ENCODE data around the gene NINJ1.
"Not testable (repeated sequence)": the region's sequence is repeated elsewhere in the genome, so short reads cannot be mapped to it uniquely, and the experiment has no call there.

NINJ1 gene

DNA sequence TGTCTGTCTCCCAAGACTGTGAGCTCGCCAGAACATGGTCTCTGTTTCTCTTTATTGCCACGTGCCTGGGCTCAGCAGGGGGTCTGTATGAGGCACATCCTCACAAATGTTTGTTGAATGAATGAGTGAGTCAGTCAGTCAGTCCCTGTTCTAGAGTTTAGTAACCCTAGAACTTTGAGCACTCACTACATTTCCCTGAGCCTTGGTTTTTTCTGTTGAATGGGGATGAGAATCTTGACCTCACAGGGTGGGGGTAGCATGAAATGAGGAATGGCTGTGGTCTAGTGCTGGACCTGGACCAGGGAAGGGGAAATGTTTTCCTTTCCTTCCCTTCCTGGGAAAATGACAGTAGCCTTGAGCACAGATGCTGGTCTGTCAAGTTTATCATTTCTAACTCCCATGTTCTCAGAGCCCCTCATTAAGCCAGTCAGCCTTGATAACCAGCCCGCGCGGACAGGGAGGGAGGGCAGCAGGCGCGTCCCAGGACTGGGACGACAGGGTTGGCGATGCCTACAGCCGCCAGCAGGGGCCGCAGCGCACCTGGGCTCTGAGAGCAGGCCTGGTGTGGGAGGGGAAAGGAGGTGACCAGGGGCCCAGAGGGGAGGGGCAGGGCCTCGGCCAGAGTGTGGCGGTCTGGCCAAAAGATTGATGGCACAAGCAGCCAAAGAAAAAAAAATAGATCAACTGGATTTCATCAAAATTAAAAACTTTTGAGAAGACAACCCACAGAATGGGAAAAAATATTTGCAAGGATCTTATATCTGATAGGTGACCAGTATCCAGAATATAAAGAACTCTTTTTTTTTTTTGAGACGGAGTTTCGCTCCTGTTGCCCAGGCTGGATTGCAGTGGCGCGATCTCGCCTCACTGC is 25.8 kb upstream of the NINJ1 start:
- DNase-seq (ENCODE audit: low spot score): peak; percentile 88

DNA sequence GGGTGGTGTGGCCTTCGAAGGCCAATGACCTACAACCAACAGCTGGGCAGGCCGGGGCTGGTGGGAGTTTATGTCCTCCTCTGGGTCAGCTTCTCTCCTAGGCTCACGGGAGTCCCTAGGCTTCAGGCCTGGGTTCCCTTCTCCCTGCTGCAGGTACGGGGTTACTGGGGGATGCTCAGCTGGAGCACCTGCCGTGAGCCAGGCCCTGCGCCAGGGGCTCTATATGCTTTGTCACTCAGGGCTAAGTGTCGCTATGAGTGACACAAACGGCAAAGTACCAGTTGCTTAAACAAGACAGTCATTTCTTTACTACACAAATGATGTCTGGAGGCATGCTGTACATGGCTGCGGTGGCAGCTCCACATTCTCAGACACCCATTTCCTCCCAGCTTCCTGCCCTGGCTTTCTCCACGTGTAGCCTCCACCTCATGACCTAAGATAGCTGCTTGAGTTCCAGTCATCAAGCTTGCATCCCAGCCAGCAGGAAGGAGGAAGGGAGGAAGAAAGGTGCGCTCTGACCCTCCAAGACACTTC is 22.5 kb upstream of the NINJ1 start:
- DNase-seq (ENCODE audit: low spot score): no peak

DNA sequence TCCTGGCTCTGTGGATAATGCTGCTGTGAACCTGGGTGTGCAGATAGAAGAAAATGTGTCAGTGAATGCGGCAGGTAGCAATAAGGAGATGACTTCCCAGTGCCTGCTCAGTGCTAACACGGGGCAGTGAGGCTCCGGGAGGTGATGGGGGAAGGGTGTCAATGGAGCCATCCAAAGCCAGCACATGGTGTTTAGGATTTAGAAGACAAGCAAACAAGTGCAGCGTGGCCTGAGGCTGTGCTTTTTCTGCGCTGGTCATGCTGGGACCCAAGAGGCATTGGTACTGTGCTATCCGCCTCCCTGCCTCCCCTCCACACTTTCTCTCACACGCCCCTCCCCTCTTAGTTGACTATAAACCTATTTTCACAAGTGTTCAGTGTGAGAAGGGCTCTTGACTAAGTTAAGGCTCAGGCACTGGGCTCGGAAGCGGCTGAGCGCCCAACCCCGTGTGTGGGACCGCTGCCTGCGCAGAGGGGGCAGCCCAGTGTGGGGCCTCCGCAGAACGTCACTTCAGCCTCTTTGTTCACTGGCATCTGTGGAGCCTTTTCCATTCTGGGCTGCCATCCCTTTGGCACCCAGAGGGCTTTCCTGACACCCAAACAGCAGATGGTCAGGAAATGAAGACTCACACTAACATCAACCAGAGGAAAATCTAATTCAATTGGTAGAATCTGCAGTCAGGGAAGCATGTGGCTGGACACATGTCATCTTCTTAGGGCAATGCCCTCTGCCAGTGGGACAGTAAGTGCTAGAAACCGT is 21.8 kb upstream of the NINJ1 start:
- peak; percentile 86 for DNase-seq (ENCODE audit: low spot score)

DNA sequence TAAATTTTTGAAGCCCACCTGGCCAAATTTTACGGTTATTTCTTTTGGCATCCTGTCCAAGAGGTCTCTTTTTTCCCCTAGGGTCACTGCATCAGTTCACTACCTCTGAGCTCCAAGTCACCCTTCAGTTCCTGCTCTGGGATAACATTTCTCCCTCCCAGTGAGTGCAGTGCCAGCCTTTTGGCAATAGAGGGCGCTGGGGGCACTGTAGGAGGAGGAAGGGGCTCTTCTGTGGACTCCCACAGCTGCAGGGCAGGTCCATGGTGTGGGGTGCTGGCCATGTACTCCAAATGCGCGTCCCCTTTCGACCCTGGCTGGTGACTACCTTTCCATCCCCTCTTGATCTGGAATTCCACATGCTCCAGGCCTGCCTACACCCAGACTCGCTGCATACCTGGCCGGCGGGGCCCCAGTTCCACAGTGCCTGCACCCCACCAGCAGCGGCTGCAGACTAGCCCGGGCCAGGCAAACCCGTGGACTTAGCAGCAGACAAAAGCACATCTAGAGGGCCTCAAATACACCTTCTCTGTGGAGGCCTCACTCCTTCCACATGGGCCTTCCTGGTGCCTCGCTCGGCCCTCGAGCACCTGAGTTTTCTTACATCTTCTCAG is 20.3 kb upstream of the NINJ1 start:
- DNase-seq (ENCODE audit: low spot score): no peak

DNA sequence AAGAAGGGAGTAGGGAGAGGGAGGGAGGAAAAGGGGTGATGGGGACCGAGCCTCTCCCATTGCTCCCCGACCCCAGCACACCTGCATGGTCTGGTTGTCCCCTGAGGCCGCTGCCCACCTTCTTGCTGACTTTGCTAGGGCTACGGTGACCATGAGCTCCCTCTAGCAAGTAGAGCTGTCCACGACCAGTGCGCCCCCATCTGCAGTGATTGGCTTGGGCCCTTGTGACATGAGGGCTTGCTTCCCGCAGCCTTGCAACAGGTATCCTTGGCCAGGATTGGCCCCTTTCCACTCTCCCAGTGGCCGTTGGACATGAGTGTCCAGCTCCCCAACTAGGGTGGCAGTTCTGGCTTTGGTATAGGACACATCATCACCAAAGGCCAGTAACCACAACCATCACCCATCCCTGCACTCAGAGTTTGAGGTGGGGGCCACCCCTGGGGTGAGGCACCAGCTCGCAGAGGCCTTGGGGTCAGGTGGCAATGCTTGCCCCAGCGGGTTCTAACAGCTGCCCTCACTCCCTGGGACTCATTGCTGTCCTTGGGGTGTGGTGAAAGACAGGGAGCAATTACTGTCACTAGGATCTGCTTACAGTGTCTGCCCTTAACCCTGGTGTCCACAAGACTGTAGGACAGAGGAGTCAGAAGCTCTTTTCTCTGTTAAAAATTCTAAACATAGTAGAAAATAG is 17.2 kb upstream of the NINJ1 start:
- DNase-seq (ENCODE audit: low spot score): no peak

DNA sequence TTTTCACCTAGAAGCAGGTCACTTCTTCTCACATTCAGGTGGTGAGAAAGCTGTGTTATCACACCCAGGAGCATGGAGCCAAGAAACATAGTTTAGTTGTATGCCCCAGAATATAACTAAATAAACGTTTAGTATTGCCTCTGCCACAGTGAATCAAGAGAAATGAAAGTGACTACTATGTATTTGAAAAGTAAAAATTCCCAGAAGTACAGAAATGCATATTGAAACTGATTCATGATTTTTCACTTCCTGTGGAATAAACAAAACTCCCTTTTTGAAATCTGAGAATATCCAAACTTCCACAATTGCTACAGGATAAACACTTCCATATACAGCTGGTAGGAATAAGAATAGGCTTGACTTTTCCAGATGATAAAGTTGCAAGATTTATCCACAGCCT is 15.3 kb upstream of the NINJ1 start:
- DNase-seq (ENCODE audit: low spot score): no peak

DNA sequence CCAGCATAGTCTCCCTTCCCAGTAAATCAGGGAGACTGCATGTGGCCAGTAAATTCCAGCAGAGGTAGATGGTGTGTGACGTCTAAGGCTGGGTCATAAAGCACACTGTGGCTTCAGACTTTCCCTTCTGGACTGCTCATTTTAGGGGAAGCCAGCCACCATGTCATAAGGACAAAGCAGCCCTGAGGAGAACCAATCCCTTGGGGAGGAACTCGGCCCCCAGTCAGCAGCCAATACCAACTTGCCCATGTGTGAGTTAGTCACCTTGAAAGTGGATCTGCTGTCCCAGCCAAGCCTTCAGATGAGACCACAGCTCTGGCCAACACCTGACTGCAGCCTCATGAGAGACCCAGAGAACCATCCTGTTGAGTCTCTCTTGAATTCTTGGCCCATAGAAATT is 14.7 kb upstream of the NINJ1 start:
- no peak for DNase-seq (ENCODE audit: low spot score)

DNA sequence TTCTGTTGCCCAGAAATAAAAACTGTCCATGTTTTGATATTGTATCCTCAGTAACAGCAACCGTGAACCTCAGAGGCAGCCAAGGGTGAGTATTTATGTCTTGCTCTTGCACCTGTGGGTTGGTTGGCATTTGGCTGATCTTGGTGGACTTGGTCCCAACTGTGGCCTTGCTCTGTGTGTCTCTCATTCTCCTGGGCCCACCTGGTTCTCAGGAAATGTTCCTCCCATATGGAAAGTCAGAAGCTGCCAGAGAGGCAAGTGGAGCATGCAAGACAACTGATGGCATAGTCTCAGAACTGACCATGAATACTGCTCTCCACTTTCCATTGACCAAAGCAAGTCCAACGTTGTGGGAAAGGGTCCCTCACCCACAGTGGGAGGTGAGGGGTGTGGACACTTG is 13.6 kb upstream of the NINJ1 start:
- no peak for DNase-seq (ENCODE audit: low spot score)

DNA sequence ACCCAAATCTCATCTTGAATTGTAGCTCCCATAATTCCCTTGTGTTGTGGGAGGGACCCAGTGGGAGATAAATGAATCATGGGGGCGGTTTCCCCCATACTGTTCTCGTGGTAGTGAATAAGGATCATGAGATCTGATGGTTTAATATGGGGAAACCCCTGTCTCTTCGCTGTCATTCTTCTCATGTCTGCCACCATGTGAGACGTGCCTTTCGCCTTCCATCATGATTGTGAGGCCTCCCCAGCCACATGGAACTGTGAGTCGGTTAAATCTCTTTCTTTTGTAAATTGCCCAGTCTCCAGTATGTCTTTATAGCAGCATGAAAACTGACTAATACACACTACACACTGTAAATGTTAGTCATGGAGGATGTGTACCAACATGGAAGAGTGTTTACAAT is 12.6 kb upstream of the NINJ1 start:
- not testable (repeated sequence) for DNase-seq (ENCODE audit: low spot score)

DNA sequence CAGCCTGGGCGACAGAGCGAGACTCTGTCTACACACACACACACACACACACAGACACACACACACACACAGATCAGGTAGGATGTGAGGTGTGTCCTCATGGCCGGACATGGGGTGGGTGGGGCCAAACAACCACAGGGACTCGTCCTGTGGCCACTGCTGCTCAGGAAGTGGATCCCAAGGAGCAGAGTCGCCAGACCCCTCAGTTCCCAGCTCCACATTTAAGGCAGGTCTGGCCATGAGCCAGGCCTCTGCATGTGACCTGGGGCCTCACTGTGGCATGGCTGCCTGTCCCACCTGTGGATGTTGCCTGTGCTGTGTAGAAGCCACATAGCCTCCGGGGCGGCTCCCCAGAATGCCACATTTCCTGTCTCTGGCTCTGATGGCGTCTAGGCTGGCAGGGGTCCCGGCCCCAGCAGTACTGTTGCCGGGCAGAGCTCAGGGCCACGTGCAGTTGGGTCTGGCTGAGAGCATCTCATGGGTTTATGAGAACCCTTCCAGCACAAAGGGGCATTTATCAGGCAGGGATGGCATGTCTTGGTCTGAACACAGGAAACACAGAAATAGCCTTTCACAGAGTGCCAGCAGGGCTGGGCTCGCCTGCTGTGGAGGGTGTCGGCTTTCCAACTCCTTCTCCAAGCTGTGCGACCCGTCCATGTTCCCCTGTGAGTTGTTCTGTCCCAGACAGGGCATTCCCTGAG is 9.9 kb upstream of the NINJ1 start:
- DNase-seq (ENCODE audit: low spot score): peak; percentile 97

DNA sequence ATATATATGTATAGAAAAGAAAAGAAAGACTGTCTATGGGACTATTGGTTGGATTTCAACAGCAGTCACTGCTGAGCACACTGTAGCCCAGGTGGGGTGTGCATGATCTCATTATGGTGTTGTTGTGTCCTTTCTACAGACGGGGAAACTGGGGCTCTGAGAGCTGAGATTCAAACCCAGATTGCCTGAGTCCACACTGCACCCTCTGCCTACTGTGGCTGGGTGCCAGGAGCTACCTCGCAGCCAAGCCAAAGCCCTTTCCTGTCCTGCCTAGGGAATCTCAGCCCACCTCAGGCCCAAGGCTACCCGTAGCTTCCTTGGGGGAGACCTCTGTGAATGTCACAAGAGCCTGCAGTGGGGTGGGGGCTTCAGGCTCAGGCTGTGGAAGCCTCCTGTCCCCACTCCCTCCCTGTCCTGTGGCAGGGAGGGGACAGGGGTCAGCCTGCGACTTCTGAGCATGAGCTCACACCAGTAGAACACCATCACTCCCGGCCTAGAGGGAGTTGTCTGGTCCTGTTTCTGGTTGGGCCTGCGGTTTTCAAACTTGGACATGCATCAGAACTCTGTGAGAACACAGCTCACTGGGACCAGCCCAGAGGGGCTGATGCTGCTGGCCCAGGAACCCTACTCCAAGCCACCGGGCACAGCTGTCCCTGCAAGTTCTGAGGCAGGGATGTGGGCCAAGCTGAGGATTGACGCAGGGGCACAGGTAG is 7.9 kb upstream of the NINJ1 start:
- no peak for DNase-seq (ENCODE audit: low spot score)

DNA sequence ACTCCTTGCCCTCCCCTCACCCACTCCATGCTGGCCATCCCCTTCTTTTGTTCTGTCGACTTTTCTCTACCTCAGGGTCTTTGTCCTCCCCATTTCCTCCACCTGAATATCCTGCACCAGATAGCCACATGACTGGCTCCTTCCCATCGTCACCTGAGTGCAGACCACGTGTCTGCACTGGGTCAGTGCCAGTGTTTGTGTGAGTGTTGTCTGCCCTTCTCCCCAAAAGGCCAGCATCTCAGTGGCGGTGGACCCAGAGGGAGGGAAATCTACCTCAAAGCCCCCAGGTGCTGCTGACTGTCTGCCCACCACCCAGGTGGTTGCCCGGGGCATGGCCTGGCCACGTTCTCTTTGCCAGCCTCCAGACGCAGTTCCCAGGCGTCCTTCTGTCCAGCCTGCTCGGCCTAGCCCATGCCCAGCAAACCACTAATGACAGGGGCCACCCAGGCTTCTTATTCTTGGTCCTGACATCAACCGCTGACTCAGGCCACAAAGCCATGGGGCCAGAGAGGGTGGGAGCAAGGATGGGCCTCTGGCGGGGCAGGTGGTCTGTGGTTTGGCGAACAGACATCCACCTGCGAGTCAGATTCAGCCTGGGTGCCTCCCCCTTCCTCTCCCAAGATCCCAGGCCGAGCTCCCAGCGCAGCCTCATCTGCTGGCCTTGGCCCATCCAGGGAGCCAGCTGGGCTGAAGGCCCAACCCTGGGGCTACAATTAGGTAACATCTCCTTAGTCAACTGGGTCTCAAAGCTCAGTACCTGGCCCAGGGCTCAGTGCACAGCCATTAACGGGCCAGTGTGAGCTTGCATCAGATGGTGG is 5.5 kb upstream of the NINJ1 start:
- DNase-seq (ENCODE audit: low spot score): no peak

DNA sequence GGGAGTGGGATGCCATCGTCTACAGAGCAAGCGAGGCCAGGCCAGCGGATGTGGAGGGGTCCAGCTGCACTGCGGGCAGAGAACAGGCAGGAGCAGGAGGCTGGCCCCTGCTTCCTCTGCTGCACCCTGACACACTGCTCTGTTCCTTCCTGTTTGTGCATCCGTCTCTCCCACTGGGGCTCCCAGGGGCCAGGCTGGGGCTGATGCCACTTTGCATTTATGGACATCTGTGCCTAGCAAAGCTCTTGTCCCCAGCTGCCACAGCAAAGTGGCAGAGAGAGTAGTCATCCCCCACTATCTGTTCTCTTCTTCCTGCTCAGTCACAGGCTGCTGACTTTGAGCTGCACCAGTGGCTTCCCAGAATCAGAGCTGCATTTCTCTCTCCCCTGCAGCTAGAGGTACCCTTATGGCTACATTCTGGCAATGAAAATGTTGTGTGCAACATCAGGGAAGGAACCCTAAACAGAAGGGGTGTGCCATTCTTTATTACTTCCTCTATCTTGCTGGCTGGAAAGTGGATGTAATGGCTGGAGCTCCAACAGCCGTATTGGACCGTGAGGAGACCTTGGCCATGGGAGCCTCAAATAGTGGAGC is 4.2 kb upstream of the NINJ1 start:
- DNase-seq (ENCODE audit: low spot score): no peak

DNA sequence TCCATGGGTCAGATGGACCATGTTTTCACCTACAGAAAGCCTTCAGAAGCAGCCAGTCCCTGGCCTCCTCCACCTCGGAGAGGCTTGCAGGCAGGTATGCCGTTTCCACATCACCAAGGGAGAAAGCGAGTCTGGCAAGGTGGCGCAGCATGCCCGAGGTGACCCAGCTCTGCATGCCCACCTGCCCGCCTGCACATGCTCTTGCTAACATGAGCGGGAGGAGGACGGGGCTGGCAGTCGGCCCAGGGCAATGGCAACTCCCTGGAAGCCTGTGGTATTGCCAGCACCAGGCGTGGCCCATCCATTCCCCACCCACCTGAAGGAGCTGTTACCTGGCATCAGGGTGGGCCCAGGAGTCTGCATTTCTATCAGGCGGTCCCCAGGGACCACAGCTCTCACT is 3.3 kb upstream of the NINJ1 start:
- no peak for DNase-seq (ENCODE audit: low spot score)

DNA sequence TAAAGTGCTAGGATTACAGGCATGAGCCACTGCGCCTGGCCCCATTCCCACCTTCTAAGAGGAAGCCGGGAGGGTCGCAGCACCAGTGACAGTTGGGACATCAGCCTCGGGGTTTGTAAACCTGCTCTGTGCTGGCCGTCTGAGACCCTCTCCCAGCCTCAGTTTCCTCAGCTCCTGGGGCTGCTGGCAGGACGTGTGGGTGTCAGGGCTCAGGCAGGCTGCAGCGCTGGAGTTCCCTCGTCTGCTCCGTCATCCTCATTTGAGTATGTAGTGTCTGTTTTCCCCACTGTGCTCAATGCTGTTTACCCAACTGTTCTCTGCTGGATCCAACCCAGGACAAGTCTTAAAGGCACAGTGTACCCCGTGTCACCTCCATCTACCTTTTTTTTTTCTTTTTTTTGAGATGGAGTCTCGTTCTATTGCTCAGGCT is 2.0 kb upstream of the NINJ1 start:
- peak; percentile 76 for DNase-seq (ENCODE audit: low spot score)

DNA sequence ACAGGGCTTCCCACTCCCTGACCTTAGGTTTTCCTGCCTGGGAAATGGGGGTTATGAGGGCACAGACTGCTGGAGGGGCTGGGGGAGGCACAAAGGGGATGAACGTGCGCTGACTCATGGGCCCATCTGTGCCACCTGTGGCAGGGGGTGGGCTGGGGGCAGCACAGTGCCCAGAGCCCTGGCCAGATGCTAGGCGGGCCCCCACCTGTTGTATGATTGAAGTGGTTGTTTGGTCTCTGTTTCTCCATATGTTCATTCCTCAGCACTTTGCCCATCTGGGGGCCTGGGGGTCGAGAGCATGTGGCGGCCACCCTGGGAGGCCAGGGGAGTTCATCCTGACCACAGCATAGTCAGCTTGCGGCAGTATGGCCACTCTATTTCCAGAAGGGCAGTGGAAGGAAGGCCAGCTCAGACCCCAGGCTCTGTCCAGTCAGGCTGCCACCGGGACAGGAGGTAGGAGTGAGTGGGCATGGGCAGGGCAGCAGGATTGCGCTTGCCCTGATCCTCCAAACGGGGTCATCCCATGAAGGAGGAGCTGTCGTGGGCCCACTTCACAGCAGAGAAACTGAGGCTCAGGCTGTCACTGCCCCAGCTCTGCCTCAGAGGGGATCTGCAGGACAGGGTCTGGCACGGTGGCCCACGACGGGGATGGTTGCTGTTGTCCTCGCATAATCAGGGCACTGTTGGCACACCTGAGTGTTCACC is 841 bp upstream of the NINJ1 start:
- DNase-seq (ENCODE audit: low spot score): no peak

DNA sequence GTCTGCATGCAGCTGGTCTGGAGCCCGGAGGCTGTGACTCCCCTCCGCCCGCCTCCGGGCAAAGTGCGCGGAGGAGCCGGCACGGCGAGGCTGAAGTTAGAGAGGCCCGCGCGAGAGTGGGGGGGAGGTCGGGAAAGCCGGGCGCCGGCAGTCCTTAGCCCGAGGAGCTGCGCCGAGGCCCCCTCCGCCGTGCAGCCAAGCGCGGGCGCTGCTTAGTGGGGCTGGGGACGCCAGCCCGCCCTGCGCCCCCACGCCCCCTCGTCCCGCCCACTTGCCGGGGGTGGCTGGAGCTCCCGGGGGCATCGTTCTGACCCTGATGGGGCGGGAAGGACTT is 403 bp downstream of the NINJ1 start:
- no peak for DNase-seq (ENCODE audit: low spot score)

DNA sequence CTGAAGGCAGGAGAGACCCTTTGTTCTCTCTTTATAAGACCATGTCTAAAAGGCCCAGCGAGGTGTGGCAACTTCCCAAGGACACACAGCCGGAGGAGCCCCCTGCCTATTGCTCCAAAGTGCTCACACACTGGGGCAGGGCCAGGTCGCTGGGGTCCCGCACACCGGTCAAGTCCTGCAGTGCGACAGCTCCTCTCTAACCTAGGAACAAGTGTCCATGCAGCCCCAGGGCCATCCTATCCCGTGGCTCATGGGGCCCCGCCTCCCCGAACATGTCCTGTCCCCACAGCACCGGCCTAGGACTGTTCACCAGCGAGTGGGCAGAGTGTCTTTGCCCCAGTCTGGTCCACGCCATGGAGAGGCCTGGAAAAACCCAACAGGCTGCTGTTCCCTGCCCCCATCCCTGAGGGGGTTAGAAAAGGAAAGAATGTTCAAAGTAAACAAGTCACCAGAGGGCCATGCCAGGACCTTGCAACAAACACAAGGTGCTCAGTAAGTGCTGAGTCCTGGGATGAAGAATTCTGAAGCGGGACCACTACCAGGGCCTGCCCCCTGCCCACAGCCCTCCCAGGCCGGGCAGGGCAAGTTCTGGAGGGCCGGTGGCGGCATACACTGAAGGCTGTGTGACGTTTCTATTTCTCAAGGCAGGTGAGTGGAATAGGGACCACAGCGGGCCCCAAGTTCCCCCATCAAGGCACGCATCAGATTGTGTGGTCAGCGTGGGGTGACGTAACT is 938 bp downstream of the NINJ1 start:
- DNase-seq (ENCODE audit: low spot score): peak; percentile 80

All from Ammon's horn (tissue), 1 donor.